Measurements from ENCODE around the gene CNTLN. TPM values are rescaled to one million over a fixed set of nuclear protein-coding genes. Genes with fewer than 3 reads are reported as not detected.
"Not testable (repeated sequence)": the region's sequence is repeated elsewhere in the genome, so short reads cannot be mapped to it uniquely, and the experiment has no call there.

The CNTLN gene
- 5.5 and 5.6 TPM in 2 replicates for total RNA-seq (2014; rRNA removed; shearing (Covaris generic))

- peak; percentile 91 for DNase-seq (ENCODE audit: low read depth)
Observed at GRCh38 chr9:17134396-17135294, at the start of gene CNTLN. CNTLN (plus strand) TSS chr9:17135040; CDS start chr9:17135066, 26 bp downstream.

GRCh38 chr9:17088566-17088965 is 46.3 kb upstream of the CNTLN start:
- no peak for DNase-seq (ENCODE audit: low read depth)

GRCh38 chr9:17090041-17090440 is 44.8 kb upstream of the CNTLN start:
- no peak for DNase-seq (ENCODE audit: low read depth)

- no peak for DNase-seq (ENCODE audit: low read depth)
Observed at GRCh38 chr9:17116400-17116837, 18.4 kb upstream of the CNTLN start.

GRCh38 chr9:17117372-17117771 is 17.5 kb upstream of the CNTLN start:
- DNase-seq (ENCODE audit: low read depth) = no peak

GRCh38 chr9:17120203-17120602 is 14.6 kb upstream of the CNTLN start:
- DNase-seq (ENCODE audit: low read depth) = no peak

- no peak for DNase-seq (ENCODE audit: low read depth)
Observed at GRCh38 chr9:17121264-17121663, 13.6 kb upstream of the CNTLN start.

- no peak for DNase-seq (ENCODE audit: low read depth)
Observed at GRCh38 chr9:17130291-17130690, 4.5 kb upstream of the CNTLN start.

- no peak for DNase-seq (ENCODE audit: low read depth)
Observed at GRCh38 chr9:17130725-17131124, 4.1 kb upstream of the CNTLN start.

GRCh38 chr9:17131494-17131893 is 3.3 kb upstream of the CNTLN start:
- DNase-seq (ENCODE audit: low read depth) = no peak

- peak; percentile 32 for DNase-seq (ENCODE audit: low read depth)
Observed at GRCh38 chr9:17135295-17136160, 688 bp downstream of the CNTLN start.

- no peak for DNase-seq (ENCODE audit: low read depth)
Observed at GRCh38 chr9:17137566-17137965, 2.7 kb downstream of the CNTLN start.

GRCh38 chr9:17138503-17138902 is 3.7 kb downstream of the CNTLN start:
- DNase-seq (ENCODE audit: low read depth) = no peak

- DNase-seq (ENCODE audit: low read depth) = no peak
Observed at GRCh38 chr9:17140418-17140817, 5.6 kb downstream of the CNTLN start.

GRCh38 chr9:17148324-17148723 is 13.5 kb downstream of the CNTLN start:
- DNase-seq (ENCODE audit: low read depth) = no peak

GRCh38 chr9:17159469-17159868 is 24.6 kb downstream of the CNTLN start:
- no peak for DNase-seq (ENCODE audit: low read depth)

GRCh38 chr9:17160327-17160726 is 25.5 kb downstream of the CNTLN start:
- DNase-seq (ENCODE audit: low read depth) = no peak

GRCh38 chr9:17165764-17166163 is 30.9 kb downstream of the CNTLN start:
- DNase-seq (ENCODE audit: low read depth) = no peak

- no peak for DNase-seq (ENCODE audit: low read depth)
Observed at GRCh38 chr9:17166346-17166745, 31.5 kb downstream of the CNTLN start.

GRCh38 chr9:17171309-17172094 is 36.7 kb downstream of the CNTLN start:
- no peak for DNase-seq (ENCODE audit: low read depth)

GRCh38 chr9:17177496-17177895 is 42.7 kb downstream of the CNTLN start:
- not testable (repeated sequence) for DNase-seq (ENCODE audit: low read depth)
